GM18867 (cell line): ENCODE measurements around the gene EGLN1.

Source experiments
- ATAC-seq: cut with Tn5 transposase; IDR thresholded peaks from one replicate; pipeline ENCODE4 v1.9.1; 2021; ENCODE audit warnings: mild to moderate bottlenecking, moderate library complexity; ENCODE audit not compliant: unreplicated experiment

Gene EGLN1

DNA sequence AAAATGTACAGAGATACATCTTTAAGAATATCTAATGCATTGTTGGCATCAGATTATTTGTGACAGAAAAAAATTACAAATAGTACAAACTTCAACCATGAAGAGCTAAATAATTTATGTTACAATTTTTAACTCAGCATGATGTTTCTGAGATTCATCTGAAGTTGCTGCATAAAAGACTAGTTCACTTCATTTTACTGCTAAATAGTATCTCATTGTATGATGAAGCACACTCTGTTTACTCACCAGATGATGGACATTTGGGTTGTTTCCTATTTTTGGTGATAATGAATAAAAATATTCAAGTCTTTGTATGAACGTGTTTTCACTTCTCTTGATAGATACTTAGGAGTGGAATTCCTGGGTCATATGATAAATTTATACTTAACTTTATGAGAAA, 20.6 kb downstream of the EGLN1 start:
- no peak for ATAC-seq

DNA sequence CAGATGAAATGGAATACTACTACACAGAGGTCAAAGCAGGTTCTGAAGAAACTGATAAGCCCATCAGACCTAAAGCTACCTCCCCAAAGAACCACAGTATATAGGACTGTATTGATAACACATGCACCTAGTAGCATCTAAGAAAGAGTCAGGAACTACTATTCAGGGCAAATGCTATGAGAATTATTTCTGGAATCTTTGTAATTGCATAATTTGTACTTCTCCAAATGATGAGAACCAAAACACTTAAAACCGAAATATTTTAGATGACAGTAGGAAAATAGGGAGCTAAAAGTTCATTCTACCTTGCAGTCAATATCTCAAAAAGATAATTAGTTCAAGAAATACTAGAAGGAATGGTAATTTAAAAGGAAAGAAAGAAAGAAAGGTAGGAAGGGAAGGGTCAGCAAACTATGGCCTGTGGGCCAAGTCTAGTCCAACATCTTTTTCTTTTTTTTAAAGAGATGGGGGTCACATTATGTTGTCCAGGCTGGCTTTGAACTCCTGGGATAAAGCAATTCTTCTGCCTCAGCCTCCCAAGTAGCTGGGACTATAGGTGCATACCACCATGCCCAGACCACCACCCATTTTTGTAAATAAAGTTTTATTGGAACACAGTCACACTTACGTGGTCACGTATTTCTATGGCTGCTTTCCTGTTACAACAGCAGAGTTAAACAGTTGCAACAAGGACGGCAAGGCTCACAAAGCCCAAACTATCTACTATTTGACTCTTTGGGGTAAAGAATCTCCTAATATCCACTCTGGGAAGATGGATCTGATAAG, 24.0 kb downstream of the EGLN1 start:
- no peak for ATAC-seq

DNA sequence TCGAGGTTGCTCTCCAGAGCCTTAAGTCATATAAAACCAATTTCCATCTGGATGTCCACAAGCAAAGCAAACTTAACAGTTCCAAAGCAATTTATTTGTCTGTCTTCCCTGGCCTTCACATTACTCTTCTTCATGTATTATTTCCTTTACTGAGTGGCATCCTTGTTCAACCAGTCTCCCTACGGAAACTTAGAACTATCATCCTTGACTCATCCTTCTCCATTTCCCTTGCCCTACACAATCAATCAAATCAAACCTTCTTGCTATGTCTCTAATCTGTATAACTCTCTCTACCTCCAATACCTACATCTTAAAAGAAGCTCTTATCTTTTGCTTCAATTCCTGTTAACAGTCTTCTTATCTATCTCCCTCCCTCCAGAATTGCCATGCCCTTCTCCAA, 25.4 kb downstream of the EGLN1 start:
- no peak for ATAC-seq

DNA sequence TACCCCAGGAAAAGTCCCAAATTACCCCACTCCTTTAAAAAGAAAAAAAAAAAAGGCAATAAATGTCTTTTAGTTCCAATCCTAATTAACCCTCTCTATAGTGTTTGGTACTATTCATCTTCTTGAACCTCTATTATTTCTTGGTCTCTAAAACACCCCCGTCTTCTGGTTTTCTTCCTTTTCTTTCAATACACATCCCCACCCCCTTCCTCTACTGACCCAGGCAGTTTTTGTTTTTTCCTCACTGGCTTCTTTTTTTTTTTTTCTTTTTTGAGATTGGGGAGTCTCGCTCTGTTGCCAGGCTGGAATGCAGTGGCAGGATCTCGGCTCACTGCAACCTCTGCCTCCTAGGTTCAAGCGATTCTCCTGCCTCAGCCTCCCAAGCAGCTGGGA, 26.1 kb downstream of the EGLN1 start:
- no peak for ATAC-seq

DNA sequence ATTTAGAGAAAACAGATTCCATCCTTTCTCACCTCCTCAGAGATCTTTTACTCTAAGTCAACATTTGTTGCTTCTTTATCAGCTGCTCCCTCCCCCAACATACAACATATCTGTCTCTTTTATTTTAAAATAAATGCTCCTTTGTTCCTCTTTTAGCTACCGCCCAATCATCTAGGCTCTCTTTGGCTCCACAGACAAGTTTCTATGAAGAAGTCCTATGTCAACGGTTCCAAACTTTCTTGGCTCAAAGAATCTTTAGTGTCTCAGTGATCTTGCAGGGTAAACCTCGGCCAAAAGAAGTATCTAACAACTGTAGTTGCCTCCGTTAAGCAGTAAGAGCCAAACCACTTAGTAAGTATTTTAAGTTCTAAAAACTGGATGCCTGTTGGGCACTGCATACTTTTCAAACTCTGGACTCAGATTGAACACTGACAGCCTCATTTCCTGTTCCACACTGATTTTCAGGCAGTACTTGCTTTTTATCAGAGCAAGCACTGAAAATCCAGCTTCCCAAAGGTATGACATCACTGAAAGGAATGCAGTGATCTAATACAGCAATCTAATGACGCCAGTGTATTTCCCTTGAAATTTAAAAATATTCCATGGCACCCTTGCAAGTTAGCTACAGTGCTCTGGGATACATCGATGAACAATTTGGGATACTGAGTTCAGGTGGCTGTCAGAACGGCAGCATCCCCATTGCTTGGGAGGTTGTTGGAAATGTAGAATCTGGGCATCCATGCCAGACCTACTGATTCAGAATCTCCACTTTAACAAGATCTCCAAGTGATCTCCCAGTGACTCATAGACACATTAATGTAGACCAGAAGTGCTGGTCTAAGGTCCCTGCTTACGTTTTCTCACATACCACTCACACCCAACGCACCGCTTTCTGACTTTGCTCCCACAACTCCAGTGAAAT, 26.8 kb downstream of the EGLN1 start:
- no peak for ATAC-seq

DNA sequence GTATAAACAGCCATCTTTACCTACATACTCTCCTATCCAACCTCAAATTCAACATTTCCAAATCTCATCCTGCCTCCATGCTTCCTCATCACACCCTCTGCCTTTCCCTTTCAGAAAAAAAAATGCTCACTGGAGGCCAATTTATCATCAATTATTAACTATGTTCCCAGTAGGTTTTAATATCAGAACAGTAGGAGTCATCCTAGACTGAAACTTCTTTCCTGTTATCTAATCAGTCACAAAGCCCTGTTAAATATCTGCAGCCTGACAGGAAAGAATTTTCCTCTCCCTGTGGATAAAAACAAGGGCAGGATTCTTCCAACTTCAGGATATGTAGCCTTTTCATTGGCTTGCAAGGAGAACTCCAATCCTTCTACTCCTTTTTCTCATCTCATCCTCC, 28.4 kb downstream of the EGLN1 start:
- no peak for ATAC-seq

DNA sequence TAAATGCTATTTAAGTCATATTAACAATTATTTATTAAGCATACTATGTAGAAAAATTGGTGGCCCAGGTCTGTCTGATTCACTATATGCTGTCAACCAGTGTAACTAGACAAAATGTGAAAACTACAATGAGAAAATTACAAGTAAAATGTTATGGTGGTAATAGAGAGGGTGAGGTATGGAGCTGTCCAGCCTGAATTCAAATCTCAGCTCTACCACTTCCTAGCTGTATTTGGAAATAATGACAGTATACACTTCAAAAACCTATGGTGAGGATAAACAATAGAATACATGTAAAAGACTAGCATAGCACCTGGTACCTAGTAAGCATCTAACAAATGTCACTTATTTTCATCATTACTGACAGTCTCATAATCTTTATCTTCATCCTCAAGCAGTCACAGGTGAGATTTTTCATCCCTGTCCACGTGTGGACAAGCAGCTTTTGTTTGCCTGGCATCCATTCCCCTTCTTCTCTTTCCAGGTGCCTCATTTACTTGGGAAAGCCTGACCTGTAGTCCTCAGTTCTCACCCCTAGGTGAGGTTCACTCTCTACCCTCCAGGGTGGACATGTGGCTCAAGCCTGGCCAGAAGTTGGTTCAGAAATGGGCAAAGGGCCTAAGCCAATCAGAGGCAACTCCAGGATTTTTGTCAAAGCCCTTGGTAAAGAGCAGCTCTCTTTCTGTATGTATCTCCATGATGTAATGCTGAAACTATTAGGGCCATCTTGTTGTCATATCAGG, 29.5 kb downstream of the EGLN1 start:
- no peak for ATAC-seq

DNA sequence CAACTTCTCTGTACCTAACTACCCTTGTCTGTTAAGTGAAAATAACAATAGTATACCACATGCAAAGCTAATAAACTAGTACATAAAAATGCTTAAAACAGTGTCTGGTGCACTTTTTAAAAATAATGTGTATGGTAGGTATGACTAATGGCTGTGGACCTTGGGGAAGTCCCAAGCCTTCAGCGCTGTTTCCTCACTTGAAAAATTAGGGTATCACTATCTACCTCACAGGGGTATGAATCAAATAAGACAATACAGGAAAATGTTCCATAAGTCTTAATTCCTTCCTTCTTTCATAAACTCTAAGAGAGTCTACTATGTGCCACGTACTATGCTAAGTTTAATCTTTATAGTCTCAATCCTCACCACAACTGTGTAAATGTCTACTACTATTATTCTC, 32.0 kb downstream of the EGLN1 start:
- no peak for ATAC-seq

DNA sequence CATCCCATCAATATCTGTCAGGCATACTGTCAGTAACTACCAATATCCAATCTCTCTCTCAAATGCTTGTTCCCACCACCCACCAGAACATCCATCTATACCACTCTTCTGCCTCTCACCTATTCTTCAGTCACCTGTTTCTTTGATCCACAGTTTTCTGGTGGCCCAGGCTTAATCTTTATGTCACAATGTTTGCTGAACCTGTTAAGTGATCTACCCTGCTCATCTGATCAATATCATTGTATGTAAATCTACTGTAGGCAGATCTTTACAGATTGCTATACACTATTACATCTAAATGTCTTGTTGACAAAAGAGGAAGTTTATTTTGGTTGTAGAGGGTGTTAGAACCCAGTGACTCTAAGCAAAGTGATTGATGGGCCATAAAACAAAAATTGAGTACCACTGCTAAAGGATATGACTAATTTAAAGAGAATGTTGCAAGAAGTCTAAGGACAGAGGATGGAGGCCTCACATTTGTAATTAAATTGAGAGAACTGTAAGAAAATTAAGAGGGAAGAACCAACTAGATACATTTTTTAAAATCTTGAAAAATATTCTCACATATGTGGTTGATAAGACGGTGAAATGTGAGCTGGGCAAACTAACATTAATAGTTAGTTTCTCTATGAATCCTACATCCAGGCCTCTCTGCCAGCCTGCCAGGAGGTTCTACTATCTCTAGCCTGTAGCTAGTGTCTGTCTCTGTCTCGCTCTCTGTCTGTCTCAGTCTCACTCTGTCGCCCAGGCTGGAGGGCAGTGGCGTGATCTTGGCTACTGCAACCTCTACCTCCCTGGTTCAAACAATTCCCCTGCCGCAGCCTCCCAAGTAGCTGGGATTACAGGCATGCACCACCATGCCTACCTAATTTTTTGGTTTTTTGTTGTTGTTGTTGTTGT, 34.1 kb downstream of the EGLN1 start:
- no peak for ATAC-seq

DNA sequence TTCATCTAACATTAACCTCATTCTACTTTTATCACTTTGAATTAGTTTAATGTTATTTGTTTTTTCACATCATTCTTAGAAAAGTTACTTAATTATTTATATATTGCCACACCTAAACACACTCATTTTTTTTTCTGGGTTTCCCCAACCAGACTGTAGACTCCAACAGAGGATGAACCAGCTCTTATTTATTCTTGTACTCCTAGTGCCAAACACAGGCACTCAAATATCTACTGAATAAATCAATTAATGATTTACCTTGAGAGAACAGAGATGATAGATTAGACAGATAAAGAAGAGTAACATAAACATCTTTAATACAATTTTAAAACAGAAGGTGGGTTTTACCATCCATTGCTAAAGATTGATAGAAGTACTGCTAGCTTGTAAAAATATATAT, 35.6 kb downstream of the EGLN1 start:
- no peak for ATAC-seq

DNA sequence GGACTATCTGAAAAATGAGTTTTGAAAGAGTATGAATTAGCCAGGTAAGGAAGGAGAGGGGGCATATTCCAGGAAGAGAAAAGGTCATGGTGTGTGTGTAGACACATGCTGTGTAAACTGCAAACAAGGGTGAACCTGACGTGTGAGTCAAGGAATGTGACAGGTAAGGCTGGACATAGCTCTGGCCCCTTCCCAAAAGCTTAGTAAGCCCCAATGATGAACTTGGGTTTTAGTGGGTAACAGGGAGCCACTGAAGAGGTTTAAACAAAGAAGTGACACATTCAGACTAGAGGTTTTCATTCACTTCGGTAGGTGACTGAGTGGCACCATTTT, 36.7 kb downstream of the EGLN1 start:
- ATAC-seq = no peak

DNA sequence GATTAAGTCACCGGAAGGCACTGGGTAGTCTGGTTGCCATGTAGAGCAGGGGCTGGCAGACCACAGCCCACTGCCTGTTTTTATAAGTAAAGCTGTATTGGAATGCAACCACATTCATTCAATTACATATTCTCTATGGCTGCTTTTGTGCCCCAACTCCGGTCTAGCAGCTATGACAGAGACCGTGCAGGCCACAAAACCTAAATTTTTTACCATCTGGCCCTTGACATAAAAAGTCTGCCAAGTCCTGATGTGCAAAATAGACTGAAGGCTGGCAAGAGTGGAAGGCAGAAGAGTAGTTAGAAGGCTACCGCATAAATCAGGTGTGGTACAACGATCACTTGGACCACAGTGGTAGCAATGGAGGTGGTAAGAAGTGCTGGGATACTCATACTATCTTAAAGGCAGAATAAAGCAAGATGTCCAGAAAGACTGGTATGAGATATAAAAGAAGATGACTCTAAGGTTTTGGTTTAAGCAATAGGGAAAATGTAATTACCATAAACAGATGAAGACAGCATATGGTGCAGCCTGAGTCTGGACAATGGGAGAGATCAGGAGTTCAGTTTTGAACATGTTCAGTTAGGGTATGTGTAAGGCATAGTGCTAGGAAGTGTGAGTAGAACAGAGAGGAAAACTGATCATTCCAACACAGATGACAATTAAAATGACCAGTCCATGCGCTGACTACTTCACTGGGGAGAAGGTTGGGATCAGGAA, 37.2 kb downstream of the EGLN1 start:
- no peak for ATAC-seq

DNA sequence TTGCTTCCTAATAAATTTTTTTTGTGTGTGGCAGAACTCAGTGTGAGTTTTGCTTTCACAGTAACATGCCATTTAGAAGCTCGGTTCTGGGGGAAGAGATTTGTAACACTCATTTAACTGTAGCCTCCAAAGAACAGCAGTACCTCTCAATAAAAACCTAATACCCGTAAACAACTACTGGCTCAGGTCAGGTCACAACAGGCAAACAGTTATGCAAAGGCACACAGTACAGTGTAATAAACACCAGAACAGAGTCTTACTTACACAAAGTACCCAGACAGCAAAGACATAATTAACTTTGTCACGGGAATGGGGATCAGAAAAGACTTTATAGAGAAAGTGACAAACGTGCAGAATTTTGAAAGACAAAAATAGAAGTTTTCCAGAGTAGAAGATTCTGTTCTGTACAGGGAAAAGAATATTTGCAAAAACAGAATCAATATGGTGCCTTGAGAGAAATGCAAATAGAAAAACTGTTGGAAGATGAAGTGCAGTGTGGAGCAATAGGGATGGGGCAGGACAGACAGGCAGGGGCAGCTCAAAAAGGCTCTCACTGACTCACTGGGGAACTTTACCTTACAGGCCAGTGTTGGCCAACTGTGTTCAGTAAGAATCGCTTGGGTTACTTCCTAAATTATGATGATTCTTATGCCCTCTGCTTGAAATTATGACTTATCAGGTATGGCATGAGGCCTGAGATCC, 38.8 kb downstream of the EGLN1 start:
- ATAC-seq = no peak

DNA sequence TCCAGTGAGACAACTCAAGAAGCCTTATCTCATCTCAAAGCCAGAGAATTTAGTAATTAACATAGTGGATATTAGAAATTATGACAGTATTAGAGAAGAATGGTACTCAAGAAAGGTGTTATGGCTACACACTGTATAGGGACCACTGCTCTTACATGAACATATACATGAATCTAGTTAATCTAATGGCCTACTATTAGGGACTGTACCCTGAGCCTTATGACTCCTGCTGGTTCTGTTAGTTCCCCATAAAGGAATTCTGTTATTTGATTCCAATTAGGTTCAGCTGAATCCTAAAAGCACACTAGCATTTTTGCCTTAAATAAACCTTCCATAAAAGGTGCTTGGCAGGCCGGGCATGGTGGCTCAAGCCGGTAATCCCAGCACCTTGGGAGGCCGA, 39.7 kb downstream of the EGLN1 start:
- no peak for ATAC-seq

DNA sequence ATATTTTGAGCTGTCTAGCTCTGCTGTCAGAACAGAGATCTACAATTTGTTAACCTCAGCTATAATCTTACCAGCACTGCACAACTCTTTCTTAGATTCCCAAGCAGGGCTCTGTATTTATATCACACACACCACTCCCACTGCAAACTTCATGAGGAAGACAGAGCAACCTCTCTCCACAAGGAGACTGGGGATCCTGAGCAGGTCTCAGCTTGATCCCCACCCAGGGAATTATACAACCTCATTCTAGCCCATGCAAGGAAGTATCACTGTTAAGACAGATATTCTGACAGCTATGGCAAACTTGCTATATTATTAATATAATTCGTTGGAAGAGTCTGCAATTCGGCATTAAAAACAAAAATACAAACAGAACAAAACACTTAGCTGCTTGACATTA, 40.4 kb downstream of the EGLN1 start:
- no peak for ATAC-seq

DNA sequence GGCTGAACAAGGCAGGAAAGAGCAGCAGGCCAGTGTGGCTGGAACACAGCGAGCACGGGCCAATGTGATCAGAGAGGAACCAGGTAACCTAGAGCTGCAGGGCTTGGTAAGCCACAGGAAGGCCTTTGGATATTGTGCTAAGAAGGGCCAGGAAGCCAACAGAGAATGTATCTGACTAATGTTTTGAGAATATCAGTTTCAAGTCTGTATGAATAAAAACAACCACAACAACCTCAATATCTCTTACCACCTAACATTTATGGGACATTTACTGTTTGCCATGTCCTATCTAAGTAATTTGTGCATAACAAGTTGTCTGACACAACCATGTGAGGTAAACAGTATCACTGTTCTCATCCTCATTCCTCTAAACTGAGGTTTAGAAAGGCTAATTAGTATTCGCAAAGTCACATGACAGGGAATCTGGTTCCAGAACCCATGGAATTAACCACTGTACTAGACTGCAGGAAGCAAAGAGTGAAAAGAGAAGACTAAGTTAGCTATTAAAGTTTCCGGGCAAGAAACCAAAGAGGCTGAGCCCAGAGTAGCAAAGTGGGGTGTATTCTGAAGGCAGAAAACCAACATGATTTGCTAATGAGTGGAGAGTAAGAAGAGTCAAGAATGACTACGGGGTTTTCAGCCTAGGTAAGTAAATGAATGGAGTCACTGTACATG, 45.1 kb downstream of the EGLN1 start:
- no peak for ATAC-seq

DNA sequence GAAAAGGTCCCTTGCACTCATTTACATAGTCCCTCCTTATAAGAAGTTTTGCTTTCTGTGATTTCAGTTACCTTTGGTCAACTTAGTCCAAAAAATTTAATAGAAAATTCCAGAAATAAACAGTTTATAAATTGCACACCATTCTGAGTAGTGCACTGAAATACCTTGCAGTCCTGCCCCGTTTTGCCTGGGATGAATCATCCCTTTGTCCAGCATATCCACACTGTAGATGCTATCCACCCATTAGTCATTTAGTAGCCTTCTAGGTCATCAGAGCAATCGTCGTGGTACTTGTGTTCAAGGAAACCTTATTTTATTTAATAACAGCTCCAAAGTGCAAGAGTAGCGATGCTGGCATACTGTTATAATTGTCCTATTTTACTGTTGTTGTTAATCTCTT, 46.0 kb downstream of the EGLN1 start:
- no peak for ATAC-seq

DNA sequence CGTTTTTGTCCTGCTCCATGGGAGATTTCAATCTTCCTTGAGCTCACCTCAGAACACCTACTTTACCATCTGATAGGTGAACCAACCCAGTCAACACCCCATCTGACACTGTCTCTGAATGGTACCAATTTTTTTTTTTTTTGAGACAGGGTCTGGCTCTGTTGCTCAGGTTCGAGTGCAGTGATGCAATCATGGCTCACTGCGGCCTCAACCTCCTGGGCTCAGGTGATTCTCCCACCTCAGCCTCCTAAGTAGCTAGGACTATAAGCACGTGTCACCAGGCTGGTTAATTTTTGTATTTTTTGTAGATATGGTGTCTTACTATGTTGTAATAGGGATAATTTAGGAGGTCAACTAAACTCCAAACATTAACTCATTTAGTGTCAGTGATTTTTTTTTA, 47.7 kb downstream of the EGLN1 start:
- no peak for ATAC-seq

DNA sequence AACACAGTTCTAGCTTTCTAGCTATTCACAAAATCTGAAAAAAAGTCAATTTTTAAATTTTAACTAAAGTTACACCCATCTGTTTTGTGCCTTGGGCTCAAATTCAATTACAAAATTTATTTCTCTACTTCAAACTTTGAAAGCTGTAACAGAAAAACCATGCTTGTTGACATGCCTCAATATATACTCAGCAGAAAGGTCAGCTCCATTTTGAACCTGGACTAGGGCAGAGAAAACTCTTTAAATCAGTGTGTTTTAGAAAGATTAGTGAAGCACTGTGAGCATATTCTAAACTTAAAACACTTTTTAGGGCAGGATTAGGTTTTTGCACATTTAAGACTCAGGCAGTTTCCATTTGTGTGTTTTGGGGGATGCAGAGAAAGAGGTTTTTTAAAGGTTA, 49.6 kb downstream of the EGLN1 start:
- no peak for ATAC-seq
